Activated CD8-positive, alpha-beta T cell treated with anti-CD3 and anti-CD28 coated beads, Interleukin-2, amount 10 ng/mL, durations not matched to agents 7 days and 5 days (primary cell): Measurements from ENCODE around the gene VAV2. TPM values are rescaled to one million over a fixed set of nuclear protein-coding genes. Genes with fewer than 3 reads are reported as not detected.

Experiments
- ATAC-seq: fragments of 150-1000 bp; cut with Tn5 transposase; one replicate; pipeline ENCODE4 v1.10.0; 2021; ENCODE audit warnings: moderate library complexity
- CTCF ChIA-PET: fragments of 350-600 bp; sonication (Branson Sonifier 250); formaldehyde crosslinking; loops from one replicate; lab custom pipeline; 2021; ENCODE audit warnings: antibody characterized with exemption; lab: Charles Lee
- POLR2A ChIA-PET: fragments of 350-600 bp; sonication (Branson Sonifier 250); formaldehyde crosslinking; loops from one replicate; lab custom pipeline; 2021; ENCODE audit warnings: antibody characterized with exemption; lab: Charles Lee
- DNase-seq: peaks from one replicate; pipeline ENCODE4 v3.0.0-alpha.2; 2020
- H3K27ac Mint-ChIP-seq: one replicate; pipeline ENCODE4 v1.8.0; 2021; ENCODE audit warnings: mild to moderate bottlenecking, mixed read lengths
- H3K27me3 Mint-ChIP-seq: one replicate; pipeline ENCODE4 v1.8.0; 2021; ENCODE audit warnings: low read depth, mixed read lengths
- H3K36me3 Mint-ChIP-seq: one replicate; pipeline ENCODE4 v1.8.0; 2021; ENCODE audit warnings: low read depth, mixed read lengths
- H3K4me1 Mint-ChIP-seq: one replicate; pipeline ENCODE4 v1.8.0; 2021; ENCODE audit warnings: low read depth, mixed read lengths
- H3K4me3 Mint-ChIP-seq: one replicate; pipeline ENCODE4 v1.8.0; 2021; ENCODE audit warnings: mild to moderate bottlenecking, mixed read lengths
- H3K9me3 Mint-ChIP-seq: one replicate; pipeline ENCODE4 v1.8.0; 2022; ENCODE audit warnings: mixed read lengths; ENCODE audit not compliant: insufficient read depth
- total RNA-seq, 2 experiments: library from RNA; stranded (reverse); gene quantifications; one replicate each; pipeline ENCODE4 v1.2.3, GENCODE V29; 2021

Gene VAV2
- total RNA-seq, 2 experiments from 2014 or later: 10.1 to 10.3 TPM

DNA sequence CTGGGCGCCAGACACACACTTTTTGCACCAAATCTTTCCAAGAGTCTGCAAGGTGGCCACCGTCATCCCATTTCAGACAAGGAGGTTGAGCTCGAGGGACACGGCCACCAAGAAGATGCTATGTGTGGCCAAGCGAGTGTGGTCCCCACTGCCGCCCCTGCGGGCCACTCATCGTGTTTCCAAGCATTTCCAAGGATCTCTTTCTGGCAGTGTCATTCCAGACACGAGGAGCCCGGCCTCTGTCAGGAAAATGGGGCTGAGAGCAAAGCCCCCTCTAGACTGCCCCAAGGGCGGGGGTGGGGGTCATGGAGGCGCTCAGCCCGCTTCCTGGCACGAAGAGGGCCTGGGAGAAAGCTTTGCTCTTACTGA, 10.6 kb downstream of the VAV2 start:
- Mint-ChIP-seq H3K36me3 (no peaks in the 10 kb centered on the region), H3K4me3 (no peak overlapping the region), H3K9me3 (no peaks in the 10 kb centered on the region), H3K27me3 (no peaks in the 10 kb centered on the region), H3K27ac (no peak overlapping the region), H3K4me1 (no peaks in the 10 kb centered on the region)
- ATAC-seq (no peak), DNase-seq (no peak)
- ChIA-PET POLR2A (no interaction called here), CTCF (no interaction called here)

DNA sequence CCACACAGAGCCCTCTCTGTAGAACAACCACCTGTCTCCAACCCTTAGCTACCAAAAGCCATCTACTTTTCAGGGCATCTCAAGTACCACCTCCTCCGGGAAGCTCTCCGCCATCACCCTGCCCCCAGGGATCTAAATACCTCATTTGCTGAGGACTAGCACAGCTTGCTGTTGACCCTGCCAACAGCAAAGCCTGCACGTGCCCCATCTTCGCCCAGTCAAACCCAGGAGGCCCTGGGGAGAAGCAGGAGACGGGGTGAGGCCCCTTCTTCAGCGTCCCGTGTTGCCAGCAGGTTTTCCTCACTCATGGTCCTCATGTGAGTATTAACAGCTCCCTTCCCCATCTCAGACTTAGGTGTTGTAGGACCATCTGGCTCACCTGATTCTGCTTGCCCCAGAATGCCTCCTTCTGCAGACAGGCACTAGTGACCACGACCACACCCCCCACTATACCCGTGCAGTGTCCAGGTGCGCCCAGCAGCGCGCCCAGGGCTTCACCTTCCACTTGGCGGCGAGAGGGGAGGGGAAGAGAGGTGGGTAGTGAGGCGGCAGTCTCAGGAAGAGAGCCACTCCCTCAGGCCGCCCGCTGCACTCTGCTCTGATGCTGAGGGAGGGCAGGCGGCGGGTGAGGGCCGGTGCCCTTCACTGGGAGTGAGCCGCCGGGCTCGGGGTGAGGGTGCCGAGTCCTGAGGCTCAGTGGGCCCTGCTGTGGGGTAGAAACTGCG, 11.1 kb downstream of the VAV2 start:
- H3K27me3 Mint-ChIP-seq: no peaks in the 10 kb centered on the region
- POLR2A ChIA-PET: no interaction called here
- no peak overlapping the region for H3K27ac Mint-ChIP-seq
- H3K4me3 Mint-ChIP-seq: no peak overlapping the region
- no peaks in the 10 kb centered on the region for H3K36me3 Mint-ChIP-seq
- CTCF ChIA-PET: interaction anchor here (1.2 kb wide), 1 partner anchor 13 kb away, joined by 3 read pairs; no protein-coding TSS in a partner anchor
- no peak for ATAC-seq
- no peaks in the 10 kb centered on the region for H3K4me1 Mint-ChIP-seq
- H3K9me3 Mint-ChIP-seq: no peaks in the 10 kb centered on the region
- DNase-seq: no peak

DNA sequence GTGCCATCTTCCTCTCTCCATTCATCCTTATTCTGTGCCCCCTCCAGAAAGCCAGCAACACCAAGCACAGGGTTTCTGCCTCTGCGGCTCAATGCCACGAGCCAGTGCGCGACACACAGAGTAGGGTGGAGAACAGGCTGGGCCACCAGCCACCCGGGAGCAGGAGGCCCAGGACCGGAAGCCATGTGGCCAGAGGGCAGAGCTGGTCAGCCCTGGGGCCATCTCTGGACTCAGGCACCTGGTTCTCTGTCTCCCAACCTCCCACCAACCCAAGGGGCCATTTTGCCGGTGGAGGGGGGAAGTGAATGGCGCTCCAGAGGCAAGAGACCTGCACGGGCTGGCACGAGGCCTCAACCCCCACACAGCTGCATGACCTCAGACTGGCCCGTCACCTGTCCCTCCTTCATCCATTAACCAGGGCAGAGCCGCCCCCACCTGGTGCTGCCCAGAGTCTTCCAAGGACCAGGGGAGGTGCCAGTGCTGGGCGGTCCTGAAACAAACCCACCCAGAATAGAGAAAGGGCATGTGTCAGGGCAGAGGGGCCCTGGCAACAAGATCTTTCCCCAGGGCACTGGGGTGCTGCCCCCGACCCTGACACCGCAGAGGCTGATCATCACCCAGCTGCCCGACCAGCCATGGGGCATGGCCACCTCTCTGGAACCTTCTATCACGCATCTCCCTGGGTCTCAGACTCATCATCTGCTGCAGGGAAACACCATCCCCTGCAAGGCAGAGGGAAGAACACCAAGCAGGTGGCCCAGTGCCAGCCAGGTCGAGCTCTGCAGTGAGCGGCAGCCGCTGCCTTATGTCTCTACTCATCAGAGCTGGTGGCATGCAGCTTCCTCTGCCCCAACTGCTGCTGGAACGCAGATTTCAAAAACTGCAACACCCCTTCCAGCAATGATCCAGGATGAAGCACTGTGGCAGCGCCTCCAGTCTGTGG, 11.9 kb downstream of the VAV2 start:
- no peak for ATAC-seq
- no peaks in the 10 kb centered on the region for H3K4me1 Mint-ChIP-seq
- POLR2A ChIA-PET: no interaction called here
- H3K36me3 Mint-ChIP-seq: no peaks in the 10 kb centered on the region
- no peak for DNase-seq
- H3K9me3 Mint-ChIP-seq: no peaks in the 10 kb centered on the region
- H3K27me3 Mint-ChIP-seq: no peaks in the 10 kb centered on the region
- no peak overlapping the region for H3K4me3 Mint-ChIP-seq
- no peak overlapping the region for H3K27ac Mint-ChIP-seq
- CTCF ChIA-PET: interaction anchor here (1.2 kb wide), 1 partner anchor 14 kb away, joined by 3 read pairs; no protein-coding TSS in a partner anchor

DNA sequence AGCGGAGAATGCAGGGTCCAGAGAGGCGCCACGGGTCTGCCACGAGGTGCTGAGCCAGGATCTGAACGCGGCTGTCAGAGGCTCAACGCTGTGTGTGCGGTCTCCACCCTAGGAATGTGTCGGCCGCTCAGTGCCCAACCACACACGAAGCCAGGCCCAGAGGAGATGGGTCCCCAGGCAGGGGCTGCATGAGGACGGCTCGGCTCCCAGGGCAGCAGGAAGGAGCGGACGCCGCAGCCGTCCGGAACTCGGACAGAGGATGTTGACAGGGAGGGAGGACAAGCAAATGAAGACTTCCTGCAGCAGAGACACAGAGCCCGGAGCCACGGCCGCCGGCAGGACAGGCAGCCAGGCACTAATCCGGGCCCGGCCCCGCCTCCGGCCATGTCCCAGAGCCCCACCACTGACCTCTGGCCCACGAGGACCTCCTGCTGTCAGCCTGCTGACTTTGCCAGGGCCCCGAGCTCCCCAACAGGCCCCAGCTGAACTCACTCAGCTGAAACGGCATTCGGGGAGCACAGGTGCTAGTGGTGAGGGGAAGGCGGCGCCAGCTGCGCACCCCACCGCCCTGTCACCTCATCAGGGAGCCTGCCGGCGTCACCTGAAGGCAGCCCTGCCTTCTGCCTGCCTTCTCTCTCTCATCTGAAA, 12.7 kb downstream of the VAV2 start:
- Mint-ChIP-seq H3K27me3 (no peaks in the 10 kb centered on the region), H3K4me1 (no peaks in the 10 kb centered on the region), H3K9me3 (no peaks in the 10 kb centered on the region), H3K36me3 (no peaks in the 10 kb centered on the region), H3K4me3 (no peak overlapping the region), H3K27ac (no peak overlapping the region)
- CTCF ChIA-PET: no interaction called here
- DNase-seq (no peak), ATAC-seq (no peak)
- POLR2A ChIA-PET: interaction anchor here (0.6 kb wide), 1 partner anchor 80 kb away, joined by 4 read pairs; no protein-coding TSS in a partner anchor

DNA sequence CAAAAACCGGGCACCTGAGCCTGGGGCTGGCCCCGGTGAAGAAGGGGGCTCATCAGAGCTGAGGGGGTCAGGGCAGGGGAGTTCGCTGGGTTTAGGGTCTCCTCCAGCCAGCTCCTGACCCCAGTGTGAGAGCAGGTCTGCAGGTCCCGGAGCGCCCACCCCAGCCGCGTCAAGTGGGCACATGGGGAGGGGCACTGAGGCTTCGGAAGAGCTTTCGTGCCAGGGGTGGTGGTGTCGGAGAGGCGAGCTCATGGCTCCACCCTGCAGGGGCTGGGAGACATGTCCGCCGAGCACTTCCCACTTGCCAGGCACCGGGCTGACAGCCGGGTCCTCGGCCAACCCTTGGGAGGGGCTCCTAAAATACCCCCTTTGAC, 13.2 kb downstream of the VAV2 start:
- DNase-seq (no peak), ATAC-seq (no peak)
- CTCF ChIA-PET: no interaction called here
- Mint-ChIP-seq H3K36me3 (no peaks in the 10 kb centered on the region), H3K9me3 (no peaks in the 10 kb centered on the region), H3K4me3 (no peak overlapping the region), H3K4me1 (no peaks in the 10 kb centered on the region), H3K27me3 (no peaks in the 10 kb centered on the region), H3K27ac (no peak overlapping the region)
- POLR2A ChIA-PET: interaction anchor here (0.6 kb wide), 1 partner anchor 80 kb away, joined by 4 read pairs; no protein-coding TSS in a partner anchor

DNA sequence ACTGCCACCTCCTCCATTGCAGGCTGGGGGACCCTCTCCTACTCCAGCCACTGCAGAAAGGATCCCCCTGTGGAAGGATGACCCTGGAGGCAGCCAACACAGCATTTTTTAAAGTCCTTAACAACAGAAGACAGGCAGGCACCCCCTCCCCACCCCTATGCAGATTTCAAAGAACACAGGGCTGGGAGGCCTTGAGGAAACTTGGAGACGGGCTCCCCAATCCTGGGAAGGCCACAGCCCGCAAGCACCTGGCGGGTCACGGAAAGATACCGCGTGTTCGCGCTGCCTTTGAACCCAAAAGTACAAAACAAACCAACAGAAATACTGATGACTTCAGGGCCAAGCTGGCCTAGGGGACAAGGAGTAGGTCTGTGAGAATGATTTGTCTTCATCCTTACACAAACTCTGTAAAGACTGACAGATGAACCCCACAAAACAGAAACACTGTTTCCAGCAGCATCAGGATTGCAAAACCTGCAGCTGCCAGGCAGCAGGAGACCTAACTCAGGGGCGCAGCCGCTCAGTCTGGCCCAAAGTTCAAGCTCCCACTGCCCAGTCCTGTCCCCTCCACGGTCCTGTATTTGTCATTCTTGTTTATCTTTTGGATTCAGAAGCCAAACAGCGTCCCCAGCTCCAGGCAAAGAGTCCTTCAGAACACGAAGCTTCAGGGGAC, 13.8 kb downstream of the VAV2 start:
- CTCF ChIA-PET: no interaction called here
- H3K27me3 Mint-ChIP-seq: no peaks in the 10 kb centered on the region

DNA sequence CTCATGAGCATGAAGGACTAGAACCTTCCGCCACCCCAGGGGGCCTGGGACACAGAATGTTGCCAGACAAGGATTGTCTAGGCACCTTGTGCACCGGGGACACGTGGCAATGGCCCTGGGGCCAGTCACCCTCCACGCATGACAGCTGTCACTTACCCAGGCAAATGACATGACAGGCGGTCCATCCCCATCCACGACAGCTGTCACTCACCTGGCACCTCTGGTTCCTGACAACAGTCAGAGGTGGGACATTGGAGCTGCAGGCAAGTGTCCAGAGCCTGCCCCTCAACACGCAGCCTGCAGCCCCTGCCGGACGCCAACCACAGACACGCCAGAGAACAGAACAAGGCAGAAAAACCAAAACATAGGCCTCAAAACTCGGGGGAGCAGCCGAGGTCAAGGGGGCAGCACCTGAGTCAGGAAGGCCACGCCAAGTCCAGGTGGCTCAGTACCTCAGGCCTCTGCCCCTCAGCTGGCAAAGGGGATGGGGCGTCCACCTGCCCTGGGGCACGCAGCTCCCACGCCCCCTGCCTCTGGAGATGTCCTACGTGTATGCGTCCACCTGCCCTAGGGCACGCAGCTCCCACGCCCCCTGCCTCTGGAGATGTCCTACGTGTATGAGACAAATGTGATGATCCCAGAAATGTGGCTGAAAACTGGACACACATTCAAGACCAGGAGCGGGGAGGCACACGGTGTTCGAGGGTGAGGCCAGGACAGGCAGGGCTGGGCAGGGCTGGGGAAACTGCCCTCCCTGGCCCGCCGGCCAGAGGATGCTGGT, 14.5 kb downstream of the VAV2 start:
- DNase-seq (no peak), ATAC-seq (no peak)
- H3K27ac Mint-ChIP-seq: no peak overlapping the region
- H3K9me3 Mint-ChIP-seq: no peaks in the 10 kb centered on the region
- H3K4me3 Mint-ChIP-seq: no peak overlapping the region
- H3K36me3 Mint-ChIP-seq: no peaks in the 10 kb centered on the region
- CTCF ChIA-PET: no interaction called here
- H3K27me3 Mint-ChIP-seq: no peaks in the 10 kb centered on the region
- H3K4me1 Mint-ChIP-seq: no peaks in the 10 kb centered on the region
- POLR2A ChIA-PET: no interaction called here

More for the DNA sequence above, 13.8 kb downstream of the VAV2 start:
- H3K4me3 Mint-ChIP-seq: no peak overlapping the region
- ATAC-seq: no peak
- POLR2A ChIA-PET: interaction anchor here (0.6 kb wide), 1 partner anchor 81 kb away, joined by 4 read pairs; no protein-coding TSS in a partner anchor
- H3K4me1 Mint-ChIP-seq: no peaks in the 10 kb centered on the region
- no peaks in the 10 kb centered on the region for H3K9me3 Mint-ChIP-seq
- H3K27ac Mint-ChIP-seq: no peak overlapping the region
- H3K36me3 Mint-ChIP-seq: no peaks in the 10 kb centered on the region
- DNase-seq: no peak

DNA sequence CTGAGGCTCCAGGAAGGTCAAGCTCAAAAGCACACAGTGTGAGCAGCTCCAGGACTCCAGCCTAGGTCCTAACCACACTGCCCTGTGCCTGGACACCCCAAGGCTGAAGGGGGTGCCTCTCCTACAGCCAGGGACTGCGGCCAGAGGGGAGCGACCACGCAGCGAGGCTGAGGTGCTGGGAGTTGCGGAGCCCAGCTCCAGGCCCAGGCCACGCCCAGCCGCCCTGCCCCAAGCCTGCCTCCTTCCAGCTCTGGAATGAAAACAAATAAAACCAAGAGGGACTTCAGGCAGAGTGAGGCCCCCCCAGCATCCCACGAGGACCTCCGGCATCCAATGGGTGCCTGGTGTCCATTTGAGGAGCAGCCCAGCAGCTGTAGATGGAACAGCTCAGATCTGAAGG, 15.2 kb downstream of the VAV2 start:
- Mint-ChIP-seq H3K4me3 (no peak overlapping the region), H3K27me3 (no peaks in the 10 kb centered on the region), H3K4me1 (no peaks in the 10 kb centered on the region), H3K27ac (no peak overlapping the region), H3K36me3 (no peaks in the 10 kb centered on the region), H3K9me3 (no peaks in the 10 kb centered on the region)
- ATAC-seq: no peak
- no peak for DNase-seq
- CTCF ChIA-PET: no interaction called here
- POLR2A ChIA-PET: no interaction called here

DNA sequence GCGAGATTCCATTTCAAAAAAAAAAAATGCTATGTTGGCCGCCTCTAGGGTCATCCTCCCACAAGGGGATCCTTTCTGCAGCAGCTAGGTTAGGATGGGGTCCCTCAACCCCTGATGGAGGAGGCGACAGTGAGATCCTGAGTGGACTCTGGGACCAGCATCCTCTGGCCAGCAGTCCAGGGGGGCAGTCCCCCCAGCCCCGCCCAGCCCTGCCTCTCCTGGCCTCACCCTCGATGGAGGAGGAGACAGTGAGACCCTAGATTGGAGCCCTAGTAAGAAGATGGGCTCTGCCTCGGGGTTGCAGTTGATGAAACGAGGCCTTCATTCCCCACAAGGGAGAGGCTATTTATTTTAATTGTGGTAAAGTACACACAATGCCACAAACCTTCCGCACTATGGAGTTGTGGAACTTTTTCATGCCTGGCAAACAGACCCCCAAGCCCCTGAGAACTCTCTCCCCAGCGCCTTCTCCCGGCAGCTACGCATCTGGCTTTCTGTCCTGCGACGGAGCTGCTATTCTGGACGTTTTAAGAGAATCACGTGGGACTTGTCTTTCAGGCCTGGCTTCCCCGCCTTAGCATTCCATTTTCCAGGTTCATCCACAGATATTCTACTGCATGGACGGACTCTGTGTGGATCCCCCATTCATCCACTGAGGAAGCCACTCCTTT, 15.8 kb downstream of the VAV2 start:
- ATAC-seq (no peak), DNase-seq (no peak)
- Mint-ChIP-seq H3K27ac (no peak overlapping the region), H3K4me3 (no peak overlapping the region), H3K27me3 (no peaks in the 10 kb centered on the region), H3K36me3 (no peaks in the 10 kb centered on the region), H3K4me1 (no peaks in the 10 kb centered on the region), H3K9me3 (no peaks in the 10 kb centered on the region)
- ChIA-PET CTCF (no interaction called here), POLR2A (no interaction called here)

DNA sequence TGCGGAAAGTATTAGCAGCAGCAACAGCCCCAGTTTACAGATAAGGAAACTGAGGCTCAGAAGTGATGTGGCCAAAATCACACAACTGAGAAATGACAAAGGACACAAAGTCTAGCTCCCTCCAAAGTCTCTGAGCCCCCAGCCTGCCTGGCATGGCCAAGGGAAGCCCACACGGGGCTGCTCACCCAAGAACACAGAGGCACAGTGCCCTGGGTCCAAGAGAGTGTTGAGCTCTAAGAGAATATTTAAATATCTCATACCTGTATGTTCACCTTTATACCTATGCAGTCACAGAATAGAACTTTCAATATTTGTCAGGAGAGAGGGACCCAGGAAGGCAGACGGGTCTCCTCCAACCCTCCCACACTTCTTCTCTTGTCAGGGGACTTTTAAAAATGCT, 16.6 kb downstream of the VAV2 start:
- CTCF ChIA-PET: no interaction called here
- Mint-ChIP-seq H3K27ac (no peak overlapping the region), H3K9me3 (no peaks in the 10 kb centered on the region), H3K27me3 (no peaks in the 10 kb centered on the region), H3K36me3 (no peaks in the 10 kb centered on the region), H3K4me1 (no peaks in the 10 kb centered on the region), H3K4me3 (no peak overlapping the region)
- DNase-seq (no peak), ATAC-seq (no peak)
- POLR2A ChIA-PET: no interaction called here
